Activated naive CD4-positive, alpha-beta T cell treated with anti-CD3 and anti-CD28 coated beads for 36 hours (primary cell): ENCODE measurements around the gene PRRT1B. TPM values are rescaled to one million over a fixed set of nuclear protein-coding genes. Genes with fewer than 3 reads are reported as not detected.

Experiments used
- CTCF ChIA-PET: fragments of 350-600 bp; sonication (Branson Sonifier 250); formaldehyde crosslinking; loops from one replicate; lab custom pipeline; 2021; ENCODE audit warnings: antibody characterized with exemption; lab: Charles Lee
- DNase-seq: peaks from one replicate; pipeline ENCODE4 v3.0.0-alpha.2; 2020
- H3K27ac Mint-ChIP-seq: one replicate; pipeline ENCODE4 v1.8.0; 2021; ENCODE audit warnings: mild to moderate bottlenecking, mixed read lengths
- H3K27me3 Mint-ChIP-seq: one replicate; pipeline ENCODE4 v1.8.0; 2021; ENCODE audit warnings: low read depth, mixed read lengths
- H3K36me3 Mint-ChIP-seq: one replicate; pipeline ENCODE4 v1.8.0; 2021; ENCODE audit warnings: low read depth, mixed read lengths
- H3K4me1 Mint-ChIP-seq: one replicate; pipeline ENCODE4 v1.8.0; 2021; ENCODE audit warnings: low read depth, mixed read lengths
- H3K4me3 Mint-ChIP-seq: one replicate; pipeline ENCODE4 v1.8.0; 2021; ENCODE audit warnings: mild to moderate bottlenecking, moderate library complexity, mixed read lengths
- H3K9me3 Mint-ChIP-seq: one replicate; pipeline ENCODE4 v1.8.0; 2021; ENCODE audit warnings: mixed read lengths
- intact Hi-C: fragments of 100-400 bp; cut with micrococcal nuclease; formaldehyde crosslinking; loops from one replicate; pipeline ENCODE4 v1.15.1; 2023
- total RNA-seq, 2 experiments: library from RNA; stranded (reverse); gene quantifications; one replicate each; pipeline ENCODE4 v1.2.3, GENCODE V29; 2021

PRRT1B gene
- total RNA-seq, 2 experiments from 2014 or later = not detected

- intact Hi-C loops = no loop called here
- DNase-seq = no peak
- H3K9me3 Mint-ChIP-seq = no peaks in the 10 kb centered on the region
- H3K36me3 Mint-ChIP-seq = peaks cover 17% of the 10 kb centered on the region
- H3K27ac Mint-ChIP-seq = no peak overlapping the region
- peaks cover 2% of the 10 kb centered on the region for H3K4me1 Mint-ChIP-seq
- no peak overlapping the region for H3K4me3 Mint-ChIP-seq
- CTCF ChIA-PET = no interaction called here
- H3K27me3 Mint-ChIP-seq = no peaks in the 10 kb centered on the region
Measured at GRCh38 chr9:131523451-131524435, 21.6 kb upstream of the PRRT1B start.

DNA sequence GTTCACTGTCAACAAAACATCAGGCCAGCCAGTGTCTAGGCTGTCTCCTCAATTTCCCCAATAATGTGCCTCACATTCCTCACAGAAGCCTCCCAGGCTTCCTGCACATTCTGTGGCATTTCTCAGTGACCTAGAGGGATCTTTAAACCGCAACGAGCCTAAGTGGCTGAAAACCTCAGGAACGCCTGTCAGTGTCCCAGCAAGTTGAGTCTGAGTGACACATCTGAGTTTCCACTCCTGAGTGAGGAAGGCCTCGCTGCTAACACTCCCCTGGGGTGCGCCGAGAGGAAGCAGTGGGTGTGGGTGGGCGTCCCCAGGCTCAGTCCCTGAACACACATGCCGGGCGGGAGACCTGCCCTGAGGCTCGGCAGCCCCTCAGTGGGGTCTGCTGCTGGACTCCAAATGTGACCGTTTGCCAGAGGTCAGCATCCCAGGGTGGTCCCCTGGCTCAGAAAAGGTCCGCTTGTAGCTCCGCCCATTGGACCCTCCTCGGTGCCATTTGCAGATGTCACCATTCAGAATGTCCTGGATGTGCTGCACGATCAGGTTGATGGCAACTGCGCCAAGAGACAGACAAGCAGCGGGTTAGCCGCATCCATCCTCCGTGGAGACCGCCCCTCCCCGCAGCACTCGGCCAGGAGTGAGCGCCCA lies 20.5 kb upstream of the PRRT1B start:
- intact Hi-C loops = no loop called here
- no peaks in the 10 kb centered on the region for H3K9me3 Mint-ChIP-seq
- H3K4me3 Mint-ChIP-seq = no peak overlapping the region
- peaks cover 17% of the 10 kb centered on the region for H3K36me3 Mint-ChIP-seq
- DNase-seq = no peak
- H3K4me1 Mint-ChIP-seq = peaks cover 3% of the 10 kb centered on the region
- CTCF ChIA-PET = no interaction called here
- no peaks in the 10 kb centered on the region for H3K27me3 Mint-ChIP-seq
- no peak overlapping the region for H3K27ac Mint-ChIP-seq

- H3K4me3 Mint-ChIP-seq = no peak overlapping the region
- intact Hi-C loops = no loop called here
- H3K27me3 Mint-ChIP-seq = no peaks in the 10 kb centered on the region
- CTCF ChIA-PET = no interaction called here
- peaks cover 5% of the 10 kb centered on the region for H3K4me1 Mint-ChIP-seq
- no peak for DNase-seq
- no peaks in the 10 kb centered on the region for H3K9me3 Mint-ChIP-seq
- no peak overlapping the region for H3K27ac Mint-ChIP-seq
- H3K36me3 Mint-ChIP-seq = peaks cover 18% of the 10 kb centered on the region
Measured at GRCh38 chr9:131525643-131526565, 19.4 kb upstream of the PRRT1B start.

DNA sequence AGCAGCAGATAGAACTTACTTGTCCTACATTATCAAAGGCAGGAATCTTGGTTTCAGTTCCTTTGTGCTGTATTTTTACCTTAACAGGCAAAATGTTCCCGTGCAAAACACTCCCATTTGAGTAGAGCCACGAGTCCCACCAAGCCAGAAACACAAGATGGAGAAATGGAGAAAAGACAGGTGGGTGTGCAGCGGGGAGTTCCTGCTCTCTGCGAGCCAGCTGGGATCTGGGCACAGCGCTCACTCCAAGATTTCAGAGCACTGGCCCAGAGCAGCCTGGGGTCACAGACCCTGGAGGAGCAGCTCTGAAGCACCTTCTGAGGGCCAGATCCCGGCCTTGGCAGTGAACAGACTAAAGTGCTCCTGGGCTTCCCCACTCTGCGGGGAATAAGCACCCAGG lies 17.1 kb upstream of the PRRT1B start:
- no peak overlapping the region for H3K4me3 Mint-ChIP-seq
- CTCF ChIA-PET = interaction anchor here (0.7 kb wide), 1 partner anchor 109 kb away, joined by 3 read pairs; no protein-coding TSS in a partner anchor
- H3K4me1 Mint-ChIP-seq = peaks cover 5% of the 10 kb centered on the region
- DNase-seq = no peak
- no peak overlapping the region for H3K27ac Mint-ChIP-seq
- H3K9me3 Mint-ChIP-seq = no peaks in the 10 kb centered on the region
- no peaks in the 10 kb centered on the region for H3K27me3 Mint-ChIP-seq
- intact Hi-C loops = no loop called here
- H3K36me3 Mint-ChIP-seq = peaks cover 17% of the 10 kb centered on the region

GRCh38 chr9:131528886-131529505 lies 16.3 kb upstream of the PRRT1B start:
- CTCF ChIA-PET = interaction anchor here (0.9 kb wide), 1 partner anchor 179 kb away, joined by 3 read pairs; no protein-coding TSS in a partner anchor
- intact Hi-C loops = no loop called here
- no peak overlapping the region for H3K4me3 Mint-ChIP-seq
- peaks cover 17% of the 10 kb centered on the region for H3K36me3 Mint-ChIP-seq
- H3K4me1 Mint-ChIP-seq = peaks cover 5% of the 10 kb centered on the region
- no peaks in the 10 kb centered on the region for H3K27me3 Mint-ChIP-seq
- H3K27ac Mint-ChIP-seq = no peak overlapping the region
- no peak for DNase-seq
- H3K9me3 Mint-ChIP-seq = no peaks in the 10 kb centered on the region

- intact Hi-C loops = loop anchor here (2.0 kb wide), 1 partner anchor 29 kb away; no protein-coding TSS in a partner anchor
- CTCF ChIA-PET = interaction anchor here (0.9 kb wide), 1 partner anchor 179 kb away, joined by 3 read pairs; no protein-coding TSS in a partner anchor
- no peak for DNase-seq
- H3K27ac Mint-ChIP-seq = peak overlapping the region; percentile 65
- peaks cover 17% of the 10 kb centered on the region for H3K36me3 Mint-ChIP-seq
- peaks cover 14% of the 10 kb centered on the region for H3K4me1 Mint-ChIP-seq
- H3K4me3 Mint-ChIP-seq = peak overlapping the region; percentile 75
- no peaks in the 10 kb centered on the region for H3K27me3 Mint-ChIP-seq
- H3K9me3 Mint-ChIP-seq = no peaks in the 10 kb centered on the region
Measured at GRCh38 chr9:131529597-131530545, 15.5 kb upstream of the PRRT1B start.

GRCh38 chr9:131530546-131530919 lies 14.8 kb upstream of the PRRT1B start:
- no peaks in the 10 kb centered on the region for H3K27me3 Mint-ChIP-seq
- H3K4me3 Mint-ChIP-seq = peak overlapping the region; percentile 75
- H3K27ac Mint-ChIP-seq = peak overlapping the region; percentile 65
- CTCF ChIA-PET = no interaction called here
- H3K36me3 Mint-ChIP-seq = peaks cover 14% of the 10 kb centered on the region
- intact Hi-C loops = loop anchor here (2.0 kb wide), 1 partner anchor 30 kb away; no protein-coding TSS in a partner anchor
- DNase-seq = peak; percentile 20
- peaks cover 18% of the 10 kb centered on the region for H3K4me1 Mint-ChIP-seq
- no peaks in the 10 kb centered on the region for H3K9me3 Mint-ChIP-seq

GRCh38 chr9:131530920-131531832 lies 14.1 kb upstream of the PRRT1B start, which contains the start of gene UCK1:
Gene UCK1 (minus strand): TSS chr9:131531263. CDS start chr9:131531174, 89 bp downstream.
- peak; percentile 73 for DNase-seq
- intact Hi-C loops = loop anchor here (1.0 to 2.0 kb wide), 2 partner anchors 27 to 30 kb away; no protein-coding TSS in a partner anchor
- CTCF ChIA-PET = no interaction called here
- Mint-ChIP-seq H3K27me3 (no peaks in the 10 kb centered on the region), H3K9me3 (no peaks in the 10 kb centered on the region), H3K4me3 (peak within 1 kb of the TSS; percentile 75), H3K4me1 (peaks cover 18% of the 10 kb centered on the region), H3K36me3 (peaks cover 13% of the 10 kb centered on the region), H3K27ac (peak within 1 kb of the TSS; percentile 65)

DNA sequence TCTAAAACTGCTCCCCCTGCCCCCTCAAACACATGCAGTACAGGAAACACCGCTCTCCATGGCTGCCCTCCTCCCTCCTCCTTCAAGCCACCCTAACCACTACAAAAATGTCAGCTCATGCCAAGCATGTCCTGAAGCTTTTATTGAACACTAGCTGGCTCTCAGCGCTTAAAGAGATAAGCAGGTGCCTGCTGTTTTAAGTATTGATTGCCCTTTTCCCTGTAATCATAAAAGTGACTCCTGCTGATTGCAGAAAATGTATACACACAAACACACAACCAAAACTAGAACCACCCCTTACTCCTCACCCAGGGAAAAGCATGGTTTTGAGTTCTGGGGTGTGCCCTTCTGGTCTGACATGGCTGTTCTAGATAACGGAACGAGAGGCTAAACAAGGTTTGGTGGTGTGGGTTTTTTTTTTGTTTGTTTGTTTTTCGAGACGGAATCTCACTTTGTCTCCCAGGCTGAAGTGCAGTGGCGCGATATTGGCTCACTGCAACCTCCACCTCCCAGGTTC lies 10.5 kb upstream of the PRRT1B start:
- no peaks in the 10 kb centered on the region for H3K27me3 Mint-ChIP-seq
- intact Hi-C loops = no loop called here
- no peak overlapping the region for H3K4me3 Mint-ChIP-seq
- peaks cover 24% of the 10 kb centered on the region for H3K4me1 Mint-ChIP-seq
- peaks cover 1% of the 10 kb centered on the region for H3K9me3 Mint-ChIP-seq
- H3K36me3 Mint-ChIP-seq = peaks cover 1% of the 10 kb centered on the region
- CTCF ChIA-PET = interaction anchor here (0.7 kb wide), 1 partner anchor 1069 kb away, joined by 3 read pairs; no protein-coding TSS in a partner anchor
- no peak for DNase-seq
- H3K27ac Mint-ChIP-seq = no peak overlapping the region

GRCh38 chr9:131537946-131538345 lies 7.4 kb upstream of the PRRT1B start:
- H3K36me3 Mint-ChIP-seq = peaks cover 2% of the 10 kb centered on the region
- intact Hi-C loops = no loop called here
- no peaks in the 10 kb centered on the region for H3K27me3 Mint-ChIP-seq
- DNase-seq = no peak
- CTCF ChIA-PET = no interaction called here
- no peak overlapping the region for H3K4me3 Mint-ChIP-seq
- H3K4me1 Mint-ChIP-seq = peaks cover 25% of the 10 kb centered on the region
- peaks cover 8% of the 10 kb centered on the region for H3K9me3 Mint-ChIP-seq
- no peak overlapping the region for H3K27ac Mint-ChIP-seq
